ENCODE measurements around the gene C1QTNF8. TPM values are rescaled to one million over a fixed set of nuclear protein-coding genes. Genes with fewer than 3 reads are reported as not detected.

Gene C1QTNF8
- total and polyA plus RNA-seq, 2 donors (not counting 1 experiment from before 2014, with no cell fraction given), result not detected

DNA sequence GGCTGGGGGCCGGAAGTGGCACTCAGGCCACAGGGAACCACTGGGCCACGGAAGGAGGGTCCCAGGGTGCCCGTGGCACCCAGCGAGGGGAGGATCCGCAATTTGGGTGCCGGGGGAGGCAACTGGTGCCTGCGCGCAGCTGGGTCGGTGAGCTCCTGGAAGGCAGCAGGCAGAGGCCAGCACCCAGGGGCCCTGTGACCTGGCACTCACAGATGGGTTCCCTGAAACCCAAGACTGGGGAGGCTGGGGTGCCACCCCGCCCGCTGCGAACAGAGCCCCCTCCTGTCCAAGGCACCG is 22.8 kb downstream of the C1QTNF8 start:
- no peak for ATAC-seq (ENCODE audit: low read depth)
- no peak overlapping the region for H3K4me2 ChIP-seq (replicated peaks; ENCODE audit: low read depth, low read length, poor library complexity, severe bottlenecking)
- no peaks in the 10 kb centered on the region for H3K36me3 ChIP-seq (replicated peaks in 1 of 2; ENCODE audit: control extremely low read depth in 1 of 2, control insufficient read depth in 1 of 2, extremely low read depth in 1 of 2, insufficient read depth in 2 of 2, low read length in 1 of 2)
- ChIA-PET CTCF (no interaction called here), POLR2A (no interaction called here)
- H4K20me1 ChIP-seq (ENCODE audit: control insufficient read depth, insufficient read depth, low read length, poor library complexity, severe bottlenecking), result no peaks in the 10 kb centered on the region
- Mint-ChIP-seq H3K9me3 (ENCODE audit: insufficient read depth) (no peaks in the 10 kb centered on the region), H3K27ac (no peak overlapping the region), H3K27me3 (peaks cover 14% of the 10 kb centered on the region), H3K4me3 (no peak overlapping the region), H3K4me1 (no peaks in the 10 kb centered on the region)
- H3K27me3 ChIP-seq (replicated peaks in 1 of 4; ENCODE audit: control extremely low read depth in 1 of 4, control insufficient read depth in 3 of 4, insufficient read depth in 4 of 4, low read length in 3 of 4), result peaks cover 0 to 35% (median 4%) of the 10 kb centered on the region in 4 experiments
- no peaks in the 10 kb centered on the region for H3K79me2 ChIP-seq (ENCODE audit: control insufficient read depth, insufficient read depth, low read length)
- no peak overlapping the region for H2AFZ ChIP-seq (ENCODE audit: insufficient read depth, low read depth, low read length, poor library complexity, severe bottlenecking)
- peaks cover 0 to 11% (median 0%) of the 10 kb centered on the region in 3 donors for H3K9me3 ChIP-seq (ENCODE audit: control extremely low read depth in 1 of 3, control insufficient read depth in 2 of 3, insufficient read depth in 1 of 3, low read length in 2 of 3)
- 74% methylated on average over 13 of the region's 13 CpGs for WGBS (ENCODE audit: insufficient coverage)
- no peaks in the 10 kb centered on the region for H3K4me1 ChIP-seq (ENCODE audit: control insufficient read depth in 2 of 2, insufficient read depth in 2 of 2, low read length in 2 of 2)
- TF ChIP-seq EZH2 (IDR thresholded peaks at IDR 0.05; ENCODE audit: borderline replicate concordance, insufficient read depth, low read depth, low read length, poor library complexity, severe bottlenecking), result no peak
- TF ChIP-seq, protein P1, sequence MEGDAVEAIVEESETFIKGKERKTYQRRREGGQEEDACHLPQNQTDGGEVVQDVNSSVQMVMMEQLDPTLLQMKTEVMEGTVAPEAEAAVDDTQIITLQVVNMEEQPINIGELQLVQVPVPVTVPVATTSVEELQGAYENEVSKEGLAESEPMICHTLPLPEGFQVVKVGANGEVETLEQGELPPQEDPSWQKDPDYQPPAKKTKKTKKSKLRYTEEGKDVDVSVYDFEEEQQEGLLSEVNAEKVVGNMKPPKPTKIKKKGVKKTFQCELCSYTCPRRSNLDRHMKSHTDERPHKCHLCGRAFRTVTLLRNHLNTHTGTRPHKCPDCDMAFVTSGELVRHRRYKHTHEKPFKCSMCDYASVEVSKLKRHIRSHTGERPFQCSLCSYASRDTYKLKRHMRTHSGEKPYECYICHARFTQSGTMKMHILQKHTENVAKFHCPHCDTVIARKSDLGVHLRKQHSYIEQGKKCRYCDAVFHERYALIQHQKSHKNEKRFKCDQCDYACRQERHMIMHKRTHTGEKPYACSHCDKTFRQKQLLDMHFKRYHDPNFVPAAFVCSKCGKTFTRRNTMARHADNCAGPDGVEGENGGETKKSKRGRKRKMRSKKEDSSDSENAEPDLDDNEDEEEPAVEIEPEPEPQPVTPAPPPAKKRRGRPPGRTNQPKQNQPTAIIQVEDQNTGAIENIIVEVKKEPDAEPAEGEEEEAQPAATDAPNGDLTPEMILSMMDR (IDR thresholded peaks at IDR 0.05), result no peak
- H3K9ac ChIP-seq (ENCODE audit: low read length), result no peak overlapping the region
- H3K27ac ChIP-seq (ENCODE audit: low read length in 2 of 2), result no peak overlapping the region
- intact Hi-C loops (cut with micrococcal nuclease), result no loop called here
- no peak for DNase-seq
- H3K4me3 ChIP-seq (ENCODE audit: control extremely low read depth in 1 of 5, extremely low read depth in 1 of 5, insufficient read depth in 1 of 5, low read depth in 2 of 5, low read length in 4 of 5), result no peak overlapping the region

DNA sequence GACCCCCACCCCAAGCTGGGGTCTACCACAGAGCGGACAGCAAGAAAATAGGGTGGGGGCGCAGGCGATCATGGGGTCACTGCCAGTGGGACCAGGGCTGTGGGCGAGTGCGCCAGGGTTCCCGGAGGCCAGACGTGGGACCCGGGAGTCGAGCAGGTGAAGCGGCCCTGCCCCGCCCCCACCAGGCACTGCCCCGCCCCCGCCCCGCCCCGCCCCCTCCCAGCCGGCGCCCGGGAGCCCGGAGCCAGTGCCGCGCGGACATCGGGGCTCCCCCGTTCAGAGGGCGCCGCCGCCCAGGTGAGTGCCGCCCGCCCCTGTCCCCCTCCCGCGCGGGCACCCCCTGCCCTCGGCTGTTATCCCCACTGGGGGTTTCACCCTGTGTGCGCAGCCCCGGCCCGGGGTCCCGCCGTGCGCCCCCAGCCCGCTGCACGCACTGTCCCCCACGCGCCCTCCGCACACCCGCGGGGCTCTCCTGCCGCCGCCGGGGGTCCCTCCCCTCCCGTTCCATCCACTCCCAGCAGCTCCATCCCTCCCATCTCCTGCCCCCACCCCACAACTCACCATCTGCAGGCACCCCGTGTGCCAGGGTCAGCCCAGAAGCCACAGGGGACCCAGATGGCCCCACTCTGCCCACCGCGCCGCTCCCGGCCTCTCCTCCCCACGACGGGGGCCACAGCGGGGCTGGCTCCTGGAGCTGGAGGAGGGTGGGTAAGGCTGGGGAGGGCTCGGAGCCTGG is 23.4 kb downstream of the C1QTNF8 start, which contains the start of gene SSTR5:
SSTR5 (plus strand) TSS at position 222 of the 736 bp plus-strand sequence. CDS start 6,122 bp downstream, outside the sequence.
- Mint-ChIP-seq H3K4me1 (no peaks in the 10 kb centered on the region), H3K4me3 (no peak within 1 kb of the TSS), H3K27ac (no peak within 1 kb of the TSS), H3K9me3 (ENCODE audit: insufficient read depth) (no peaks in the 10 kb centered on the region), H3K27me3 (peaks cover 14% of the 10 kb centered on the region)
- H3K79me2 ChIP-seq (ENCODE audit: control insufficient read depth, insufficient read depth, low read length), result no peaks in the 10 kb centered on the region
- H2AFZ ChIP-seq (ENCODE audit: insufficient read depth, low read depth, low read length, poor library complexity, severe bottlenecking), result no peak within 1 kb of the TSS
- ATAC-seq (ENCODE audit: low read depth) (no peak), DNase-seq (no peak)
- WGBS (ENCODE audit: insufficient coverage), result 30% methylated on average over 27 of the region's 59 CpGs
- POLR2A ChIA-PET, result no interaction called here
- no peaks in the 10 kb centered on the region for H3K4me1 ChIP-seq (ENCODE audit: control insufficient read depth in 2 of 2, insufficient read depth in 2 of 2, low read length in 2 of 2)
- no peak within 1 kb of the TSS for H3K27ac ChIP-seq (ENCODE audit: low read length in 2 of 2)
- H3K36me3 ChIP-seq (replicated peaks in 1 of 2; ENCODE audit: control extremely low read depth in 1 of 2, control insufficient read depth in 1 of 2, extremely low read depth in 1 of 2, insufficient read depth in 2 of 2, low read length in 1 of 2), result no peaks in the 10 kb centered on the region
- no peaks in the 10 kb centered on the region for H4K20me1 ChIP-seq (ENCODE audit: control insufficient read depth, insufficient read depth, low read length, poor library complexity, severe bottlenecking)
- peaks cover 0 to 35% (median 4%) of the 10 kb centered on the region in 4 experiments for H3K27me3 ChIP-seq (replicated peaks in 1 of 4; ENCODE audit: control extremely low read depth in 1 of 4, control insufficient read depth in 3 of 4, insufficient read depth in 4 of 4, low read length in 3 of 4)
- no peak within 1 kb of the TSS for H3K4me2 ChIP-seq (replicated peaks; ENCODE audit: low read depth, low read length, poor library complexity, severe bottlenecking)
- intact Hi-C loops (cut with micrococcal nuclease), result no loop called here
- no peak within 1 kb of the TSS for H3K9ac ChIP-seq (ENCODE audit: low read length)
- TF ChIP-seq, protein P1 (IDR thresholded peaks at IDR 0.05), result no peak
- no peak for TF ChIP-seq EZH2 (IDR thresholded peaks at IDR 0.05; ENCODE audit: borderline replicate concordance, insufficient read depth, low read depth, low read length, poor library complexity, severe bottlenecking)
- CTCF ChIA-PET, result no interaction called here
- no peak within 1 kb of the TSS for H3K4me3 ChIP-seq (ENCODE audit: control extremely low read depth in 1 of 5, extremely low read depth in 1 of 5, insufficient read depth in 1 of 5, low read depth in 2 of 5, low read length in 4 of 5)
- H3K9me3 ChIP-seq (ENCODE audit: control extremely low read depth in 1 of 3, control insufficient read depth in 2 of 3, insufficient read depth in 1 of 3, low read length in 2 of 3), result peaks cover 0 to 16% (median 0%) of the 10 kb centered on the region in 3 donors

Data from B cell (primary cell).